OCI-LY1 (cell line): Measurements from ENCODE around the gene FMN1.

Experiments
- H2AFZ ChIP-seq: fragments of 200-600 bp; sonication (generic), shearing (Covaris generic); 2 replicates; pipeline ENCODE4 v1.6.0; 2014; ENCODE audit warnings: antibody characterized with exemption, mild to moderate bottlenecking, low read length
- H3F3A ChIP-seq: fragments of 200-600 bp; sonication (generic), shearing (Covaris generic); 2 replicates; pipeline ENCODE4 v1.6.0; 2014; ENCODE audit warnings: mild to moderate bottlenecking, antibody characterized with exemption, low read length, moderate library complexity; ENCODE audit not compliant: insufficient read depth
- H3K27ac ChIP-seq: fragments of 200-600 bp; sonication (generic); 2 replicates; pipeline ENCODE4 v1.5.1; 2014; ENCODE audit warnings: low read length, mixed run types, mild to moderate bottlenecking, low read depth; ENCODE audit not compliant: poor library complexity, severe bottlenecking
- H3K27me3 ChIP-seq: fragments of 200-600 bp; sonication (generic); 2 replicates; pipeline ENCODE4 v1.6.0; 2014; ENCODE audit warnings: antibody characterized with exemption, mild to moderate bottlenecking, low read length, moderate library complexity; ENCODE audit not compliant: insufficient read depth
- H3K36me3 ChIP-seq: fragments of 200-600 bp; sonication (generic); 2 replicates; pipeline ENCODE4 v1.6.1; 2014; ENCODE audit warnings: mild to moderate bottlenecking, antibody characterized with exemption, low read length, moderate library complexity, mixed read lengths; ENCODE audit not compliant: insufficient read depth
- H3K4me1 ChIP-seq: fragments of 200-600 bp; sonication (generic); 2 replicates; pipeline ENCODE4 v1.5.1; 2014; ENCODE audit warnings: mild to moderate bottlenecking, low read length, moderate library complexity; ENCODE audit not compliant: insufficient read depth, severe bottlenecking
- H3K4me2 ChIP-seq: fragments of 200-600 bp; sonication (generic), shearing (Covaris generic); 2 replicates; pipeline ENCODE4 v1.6.1; 2014; ENCODE audit warnings: low read length
- H3K4me3 ChIP-seq: fragments of 200-600 bp; sonication (generic); 2 replicates; pipeline ENCODE4 v1.5.1; 2014; ENCODE audit warnings: low read length, low read depth, mild to moderate bottlenecking, mixed read lengths; ENCODE audit not compliant: poor library complexity, severe bottlenecking
- H3K79me2 ChIP-seq: fragments of 200-600 bp; shearing (Covaris generic); 2 replicates; pipeline ENCODE4 v1.6.1; 2016; ENCODE audit warnings: mixed run types, low read length, mixed read lengths; ENCODE audit not compliant: insufficient read depth
- H3K9ac ChIP-seq: fragments of 200-600 bp; sonication (generic), shearing (Covaris generic); 2 replicates; pipeline ENCODE4 v1.6.1; 2014; ENCODE audit warnings: mild to moderate bottlenecking, low read length, mixed read lengths
- H3K9me2 ChIP-seq: fragments of 200-600 bp; sonication (generic), shearing (Covaris generic); 2 replicates; pipeline ENCODE4 v1.6.1; 2014; ENCODE audit warnings: low read depth, mild to moderate bottlenecking, low read length, mixed read lengths
- H3K9me3 ChIP-seq: fragments of 200-600 bp; shearing (Covaris generic); 2 replicates; pipeline ENCODE4 v1.6.1; 2014; ENCODE audit warnings: low read length, mixed read lengths
- H4K20me1 ChIP-seq: fragments of 200-600 bp; sonication (generic), shearing (Covaris generic); 2 replicates; pipeline ENCODE4 v1.6.0; 2016; ENCODE audit warnings: mild to moderate bottlenecking, low read length; ENCODE audit not compliant: insufficient read depth
- CTCF ChIP-seq: fragments of 200-600 bp; sonication (generic), shearing (Covaris generic); IDR thresholded peaks from 2 replicates; pipeline ENCODE4 v1.5.1; 2017; ENCODE audit warnings: mild to moderate bottlenecking, antibody characterized with exemption, low read length, moderate library complexity, mixed read lengths
- EZH2 ChIP-seq: fragments of 200-600 bp; sonication (generic), shearing (Covaris generic); IDR thresholded peaks from 2 replicates; pipeline ENCODE4 v1.8.0; 2017; ENCODE audit warnings: borderline replicate concordance, mixed run types, mild to moderate bottlenecking, antibody characterized with exemption, low read length, moderate library complexity, mixed read lengths

FMN1 gene

GRCh38 chr15:32826685-32827084 lies 367.8 kb downstream of the FMN1 start:
- TF ChIP-seq CTCF (no peak), EZH2 (no peak)
- H3K9ac ChIP-seq: no peak overlapping the region
- H3F3A ChIP-seq: no peaks in the 10 kb centered on the region
- no peaks in the 10 kb centered on the region for H4K20me1 ChIP-seq
- H3K79me2 ChIP-seq: no peaks in the 10 kb centered on the region
- H3K36me3 ChIP-seq: no peaks in the 10 kb centered on the region
- H3K9me2 ChIP-seq: no peaks in the 10 kb centered on the region
- no peaks in the 10 kb centered on the region for H3K4me1 ChIP-seq
- H3K27me3 ChIP-seq: no peaks in the 10 kb centered on the region
- no peak overlapping the region for H3K27ac ChIP-seq
- no peak overlapping the region for H3K4me3 ChIP-seq
- H3K4me2 ChIP-seq: no peak overlapping the region
- H2AFZ ChIP-seq: no peak overlapping the region
- H3K9me3 ChIP-seq: no peaks in the 10 kb centered on the region

- no peak overlapping the region for H3K4me3 ChIP-seq
- H3K9ac ChIP-seq: no peak overlapping the region
- no peaks in the 10 kb centered on the region for H3K36me3 ChIP-seq
- no peaks in the 10 kb centered on the region for H3K4me1 ChIP-seq
- H3K4me2 ChIP-seq: no peak overlapping the region
- no peaks in the 10 kb centered on the region for H4K20me1 ChIP-seq
- no peaks in the 10 kb centered on the region for H3K79me2 ChIP-seq
- H3K27ac ChIP-seq: no peak overlapping the region
- H3K27me3 ChIP-seq: no peaks in the 10 kb centered on the region
- H3K9me3 ChIP-seq: no peaks in the 10 kb centered on the region
- H2AFZ ChIP-seq: no peak overlapping the region
- TF ChIP-seq EZH2: no peak
- H3F3A ChIP-seq: no peaks in the 10 kb centered on the region
- no peaks in the 10 kb centered on the region for H3K9me2 ChIP-seq
Observed at GRCh38 chr15:32825219-32825618, 369.3 kb downstream of the FMN1 start.

GRCh38 chr15:32824777-32825176 lies 369.7 kb downstream of the FMN1 start:
- Histone ChIP-seq H3K9ac (no peak overlapping the region), H3K4me3 (no peak overlapping the region), H3K9me2 (no peaks in the 10 kb centered on the region), H3K27ac (no peak overlapping the region), H2AFZ (no peak overlapping the region), H3K36me3 (no peaks in the 10 kb centered on the region), H3K79me2 (no peaks in the 10 kb centered on the region), H3K4me2 (no peak overlapping the region), H3K27me3 (no peaks in the 10 kb centered on the region), H3K4me1 (no peaks in the 10 kb centered on the region), H3K9me3 (no peaks in the 10 kb centered on the region), H3F3A (no peaks in the 10 kb centered on the region), H4K20me1 (no peaks in the 10 kb centered on the region)
- TF ChIP-seq CTCF: no peak
- TF ChIP-seq EZH2: no peak

GRCh38 chr15:32823750-32824149 lies 370.8 kb downstream of the FMN1 start:
- Histone ChIP-seq H3K4me3 (no peak overlapping the region), H3K9me3 (no peaks in the 10 kb centered on the region), H3K27ac (no peak overlapping the region), H3K4me2 (no peak overlapping the region), H3K79me2 (no peaks in the 10 kb centered on the region), H3K27me3 (no peaks in the 10 kb centered on the region), H3K36me3 (no peaks in the 10 kb centered on the region), H4K20me1 (no peaks in the 10 kb centered on the region), H3F3A (no peaks in the 10 kb centered on the region), H3K9me2 (no peaks in the 10 kb centered on the region), H2AFZ (no peak overlapping the region), H3K9ac (no peak overlapping the region), H3K4me1 (no peaks in the 10 kb centered on the region)
- no peak for TF ChIP-seq CTCF
- no peak for TF ChIP-seq EZH2
